K562 (cell line): ENCODE measurements around the gene WDFY2. TPM values are rescaled to one million over a fixed set of nuclear protein-coding genes. Genes with fewer than 3 reads are reported as not detected.

Experiments
- ATAC-seq: fragments of 200-7000 bp; cut with Tn5 transposase; 3 replicates; pipeline ENCODE4 v1.9.1; 2020; ENCODE audit warnings: moderate library complexity
- BruUV-seq: library from RNA; stranded (reverse); fragments of 400-500 nt; replicated peaks from 2 replicates; lab custom pipeline; 2021; lab: Mats Ljungman, UMichigan
- CTCF ChIA-PET: fragments of 300-600 bp; formaldehyde crosslinking; extraction: SDS; loops from one replicate; lab custom pipeline; 2021; ENCODE audit warnings: low intra/inter-chr PET ratio; lab: Yijun Ruan, JAX
- POLR2A ChIA-PET: fragments of 300-600, 350-650 bp; sonication (Branson Sonifier 250); formaldehyde crosslinking; extraction: SDS; loops from one replicate; lab custom pipeline; 2021; ENCODE audit warnings: antibody characterized with exemption, inconsistent platforms; lab: Yijun Ruan, JAX
- DNase-seq, 4 experiments: peaks; one replicate each; pipeline versions ENCODE4 v3.0.0 to v3.0.0-alpha.2; 2011 to 2018; ENCODE audit warnings: low spot score in 3 of 4, mixed read lengths in 3 of 4; ENCODE audit errors: extremely low read depth in 1 of 4
- FAIRE-seq: peaks from 2 replicates; lab custom pipeline; 2011; peaks lifted over from hg19 to GRCh38; lab: Jason Lieb, UNC
- H2AFZ ChIP-seq: 2 replicates; pipeline ENCODE4 v1.6.0; 2011; ENCODE audit warnings: low read depth, low read length, control low read depth, inconsistent platforms
- H3K27ac ChIP-seq: fragments of 200-600 bp; 3 replicates; pipeline ENCODE4 v1.8.0; 2011; ENCODE audit warnings: low read depth, mild to moderate bottlenecking, control low read depth, inconsistent platforms, low read length, moderate library complexity, mixed read lengths; ENCODE audit errors: extremely low read depth
- H3K27me3 ChIP-seq, 2 experiments: fragments of 300-600 bp in 1 of 2; 2 replicates in 1 of 2; 3 replicates in 1 of 2; pipeline versions ENCODE4 v1.6.0 to v1.8.0; 2011; ENCODE audit warnings: inconsistent platforms in 2 of 2, low read length in 2 of 2, mild to moderate bottlenecking in 1 of 2, mixed read lengths in 1 of 2, moderate library complexity in 1 of 2; ENCODE audit not compliant: control insufficient read depth in 2 of 2, insufficient read depth in 2 of 2
- H3K36me3 ChIP-seq: fragments of 300-600 bp; 3 replicates; pipeline ENCODE4 v1.8.0; 2011; ENCODE audit warnings: mild to moderate bottlenecking, low read length, inconsistent platforms; ENCODE audit not compliant: control insufficient read depth, insufficient read depth
- H3K4me1 ChIP-seq, 2 experiments: fragments of 200-600 bp in 1 of 2; replicated peaks in 1 of 2; 2 replicates in 1 of 2; 3 replicates in 1 of 2; pipeline versions ENCODE4 v1.5.1 to v1.8.0; 2011; ENCODE audit warnings: inconsistent platforms in 2 of 2, low read length in 2 of 2, mild to moderate bottlenecking in 1 of 2, mixed read lengths in 1 of 2, moderate library complexity in 1 of 2; ENCODE audit not compliant: control insufficient read depth in 2 of 2, insufficient read depth in 2 of 2
- H3K4me2 ChIP-seq: 2 replicates; pipeline ENCODE4 v1.6.1; 2011; ENCODE audit warnings: low read length, control low read depth, inconsistent platforms, mixed read lengths; ENCODE audit not compliant: insufficient read depth
- H3K4me3 ChIP-seq: fragments of 200-600 bp; sonication (generic), shearing (Covaris generic); 2 replicates; pipeline ENCODE4 v1.5.1; 2016; ENCODE audit warnings: control low read depth, inconsistent platforms
- H3K79me2 ChIP-seq: fragments of 200-600 bp; 3 replicates; pipeline ENCODE4 v1.8.0; 2011; ENCODE audit warnings: low read length, inconsistent platforms; ENCODE audit not compliant: control insufficient read depth, insufficient read depth
- H3K9ac ChIP-seq, 2 experiments: 2 replicates each; pipeline versions ENCODE4 v1.6.0 to v1.6.1; 2011; ENCODE audit warnings: low read depth in 2 of 2, low read length in 2 of 2, control low read depth in 1 of 2, inconsistent platforms in 1 of 2, mild to moderate bottlenecking in 1 of 2, mixed read lengths in 1 of 2; ENCODE audit not compliant: insufficient read depth in 1 of 2
- H3K9me1 ChIP-seq: one replicate; pipeline ENCODE4 v1.6.0; 2011; ENCODE audit warnings: inconsistent platforms, mild to moderate bottlenecking, low read length, moderate library complexity; ENCODE audit not compliant: control insufficient read depth, insufficient read depth
- H3K9me3 ChIP-seq: replicated peaks from 2 replicates; pipeline ENCODE4 v1.5.1; 2011; ENCODE audit warnings: low read depth, low read length, inconsistent platforms; ENCODE audit not compliant: control insufficient read depth, insufficient read depth
- H4K20me1 ChIP-seq: replicated peaks from 2 replicates; pipeline ENCODE4 v1.6.1; 2011; ENCODE audit warnings: low read length, inconsistent platforms, mixed read lengths; ENCODE audit not compliant: control insufficient read depth, insufficient read depth
- EWSR1 ChIP-seq: fragments of 450-650 bp; IDR thresholded peaks from 2 replicates; pipeline ENCODE4 v1.6.1; 2018; ENCODE audit warnings: borderline replicate concordance, mild to moderate bottlenecking, low read depth, moderate library complexity; ENCODE audit not compliant: partially characterized antibody
- GATAD2B ChIP-seq: fragments of 450-650 bp; IDR thresholded peaks from 2 replicates; pipeline ENCODE4 v1.6.1; 2017; ENCODE audit warnings: mild to moderate bottlenecking, borderline replicate concordance
- MCM2 ChIP-seq: fragments of 450-650 bp; IDR thresholded peaks from 2 replicates; pipeline ENCODE4 v1.6.1; 2017; ENCODE audit warnings: low read depth, mild to moderate bottlenecking
- MTF1 ChIP-seq: fragments of 250-450 bp; sonication (Bioruptor Pico); IDR thresholded peaks from 2 replicates; pipeline ENCODE4 v1.9.0; 2021; ENCODE audit warnings: moderate library complexity, mild to moderate bottlenecking, inconsistent platforms, borderline replicate concordance
- MXI1 ChIP-seq: IDR thresholded peaks from 2 replicates; pipeline ENCODE4 v1.6.1; 2011; ENCODE audit warnings: low read depth, mild to moderate bottlenecking, improper control_type of control experiment, low read length
- OTX1 ChIP-seq: fragments of 450-650 bp; formaldehyde crosslinking; IDR thresholded peaks from 2 replicates; pipeline ENCODE4 v1.4.0; 2022; ENCODE audit warnings: mild to moderate bottlenecking
- SLC30A9 ChIP-seq: fragments of 250-450 bp; sonication (Bioruptor Pico); IDR thresholded peaks from 2 replicates; pipeline ENCODE4 v1.8.0; 2022; ENCODE audit warnings: mild to moderate bottlenecking, moderate library complexity
- TCF3 ChIP-seq: sonication (generic); formaldehyde crosslinking; IDR thresholded peaks from 2 replicates; pipeline ENCODE4 v1.4.0; 2020; ENCODE audit warnings: mild to moderate bottlenecking, missing genetic modification reagents
- ZNF668 ChIP-seq: fragments of 250-450 bp; sonication (Bioruptor Pico); IDR thresholded peaks from 2 replicates; pipeline ENCODE4 v1.8.0; 2022; ENCODE audit warnings: mild to moderate bottlenecking, inconsistent platforms
- ZNF785 ChIP-seq: fragments of 250-450 bp; sonication (Bioruptor Pico); IDR thresholded peaks from 2 replicates; pipeline ENCODE4 v1.4.0; 2020; ENCODE audit warnings: mild to moderate bottlenecking
- ZSCAN29 ChIP-seq: fragments of 450-650 bp; IDR thresholded peaks from 2 replicates; pipeline ENCODE4 v1.6.1; 2017
- WGBS: fragments of 100-300 bp; shearing (Covaris generic); methylation state at CpG from one replicate; pipeline ENCODE4 v1.1.6; 2016; ENCODE audit warnings: low coverage, mixed read lengths; ENCODE audit not compliant: insufficient coverage; ENCODE audit errors: missing lambda C conversion rate; 5-methylcytosine and 5-hydroxymethylcytosine counted together
- in situ Hi-C: fragments of 300-500 bp; cut with MboI; formaldehyde crosslinking; loops from 4 replicates; pipeline ENCODE4 v1.15.0; 2018; ENCODE audit warnings: inconsistent platforms, mixed read lengths
- intact Hi-C: fragments of 100-400 bp; cut with micrococcal nuclease; formaldehyde crosslinking; loops from 2 replicates; pipeline ENCODE4 v1.14.2; 2022
- polyA plus RNA-seq, 8 experiments: library from polyadenylated mRNA; depleted of rRNA in 4 of 8; stranded (reverse) in 5 of 8; unstranded in 3 of 8; fragments of >200 nt; fragmentation: Nextera tagmentation in 2 of 8; fragmentation: Illumina TruSeq in 1 of 8; extraction: Ambion mirVana in 2 of 8; extraction: Trizol in 1 of 8; gene quantifications; 2 replicates each; pipeline versions ENCODE4 v1.2.1 to v1.2.3, GENCODE V29; 2011 to 2014; ENCODE audit warnings: inconsistent platforms in 1 of 8, missing spikeins in 1 of 8
- total RNA-seq, 7 experiments: library from RNA; depleted of rRNA in 6 of 7; stranded (reverse); fragments of >200 nt in 6 of 7; fragmentation: Illumina TruSeq in 2 of 7; extraction: Trizol in 2 of 7; gene quantifications; 2 replicates each; pipeline versions ENCODE4 v1.2.1 to v1.2.3, GENCODE V29; 2011 to 2021; ENCODE audit warnings: low replicate concordance in 1 of 7

WDFY2 gene
- total and polyA plus RNA-seq, 9 of the 15 experiments (the other 6 are each of a cell fraction or from before 2014, with no cell fraction given) = 0.66 to 6.4 (median 4.4) TPM

DNA sequence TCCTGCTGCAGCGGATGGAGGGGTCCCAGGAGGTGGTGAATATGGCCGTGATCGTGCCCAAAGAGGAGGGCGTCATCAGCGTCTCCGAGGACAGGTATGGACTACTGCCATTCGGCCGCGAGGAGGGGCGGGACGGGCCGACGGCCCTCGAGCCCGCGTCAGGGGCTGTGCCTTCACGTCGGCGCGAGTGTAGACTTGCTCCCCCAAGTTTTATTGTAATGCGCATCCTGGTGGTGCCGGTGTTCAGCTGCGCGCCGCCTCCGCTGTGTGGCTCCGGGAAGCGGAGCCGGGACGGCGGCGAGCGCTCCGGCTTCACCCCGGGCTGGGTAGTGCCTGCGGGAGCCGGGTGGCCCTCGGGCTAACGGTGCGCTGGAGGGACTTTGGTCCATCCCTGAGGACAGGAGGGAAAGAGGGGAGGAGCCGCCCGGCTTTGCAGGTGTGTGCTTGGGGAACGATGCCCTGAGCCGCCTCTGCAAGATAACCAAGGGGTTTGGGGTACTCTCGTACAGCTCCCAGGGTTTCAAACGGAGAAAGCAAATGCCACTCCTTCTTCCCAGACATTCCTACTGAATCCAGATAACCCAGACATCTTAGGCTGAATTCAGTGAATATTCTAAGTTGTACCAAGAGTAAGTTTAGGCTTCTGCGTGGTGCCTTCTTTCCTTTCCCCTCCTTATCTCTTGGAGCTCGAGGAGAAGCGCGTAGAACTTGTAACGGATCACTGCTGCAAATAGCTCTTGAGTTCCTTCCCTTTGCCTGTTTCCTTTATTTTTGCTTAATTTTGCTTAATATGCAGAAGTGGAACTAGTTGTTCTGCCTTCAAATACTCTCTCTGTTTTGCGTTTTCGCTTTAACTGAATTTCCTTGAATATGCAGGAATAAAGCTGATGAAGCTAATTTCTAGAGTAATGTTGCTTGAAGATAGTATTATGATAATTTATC lies 740 bp downstream of the WDFY2 start:
- TSS peak; percentile 45 for BruUV-seq
- Histone ChIP-seq H3K9me1 (no peaks in the 10 kb centered on the region), H3K27me3 (no peaks in the 10 kb centered on the region), H3K9me3 (no peaks in the 10 kb centered on the region), H3K4me1 (peaks cover 10 to 38% of the 10 kb centered on the region in 2 experiments; a peak in 4 of 5 replicates), H2AFZ (peak overlapping the region; percentile 87), H3K4me2 (peak overlapping the region; percentile 91), H3K4me3 (peak overlapping the region; percentile 82), H3K79me2 (peaks cover 54% of the 10 kb centered on the region), H3K27ac (peak overlapping the region; percentile 70), H3K36me3 (no peaks in the 10 kb centered on the region), H3K9ac (peak overlapping the region; percentile 64 to 97), H4K20me1 (no peaks in the 10 kb centered on the region)
- 0% methylated on average over 14 of the region's 53 CpGs for WGBS
- FAIRE-seq (peak; percentile 69), ATAC-seq (peak; percentile 49), DNase-seq (peak; percentile 7 to 51 (median 16))
- CTCF ChIA-PET = no interaction called here
- intact Hi-C loops (loop anchor here (1.0 to 10.0 kb wide), 3 partner anchors 43 to 170 kb away; partner anchors contain the start of gene INTS6), in situ Hi-C loops (no loop called here)
- POLR2A ChIA-PET = interaction anchor here (0.6 to 1.7 kb wide), 3 partner anchors 11 to 1207 kb away, joined by 3 to 13 read pairs (median 3); partner anchors contain the start of gene INTS6
- TF ChIP-seq ZSCAN29 (no peak), MXI1 (no peak), GATAD2B (no peak), OTX1 (CRISPR knock-in tag) (no peak), MTF1 (no peak), TCF3 (CRISPR knock-in tag) (no peak; the same call in 1 of the 2 replicates), ZNF785 (no peak), ZNF668 (no peak), SLC30A9 (CRISPR knock-in tag) (no peak), MCM2 (no peak), EWSR1 (no peak)
